ENCODE measurements around the gene NME2.
A peak's percentile ranks its signal among the peaks of the same experiment; 100 is the strongest.

The NME2 gene

GRCh38 chr17:51132964-51133319 is 33.3 kb upstream of the NME2 start:
- Histone ChIP-seq H3K4me1 (ENCODE audit: control insufficient read depth, insufficient read depth, low read length) (no peaks in the 10 kb centered on the region), H3K9ac (ENCODE audit: low read depth, low read length) (no peak overlapping the region), H3K27me3 (ENCODE audit: control insufficient read depth, insufficient read depth, low read length) (no peaks in the 10 kb centered on the region), H3K9me3 (replicated peaks; ENCODE audit: low read length) (no peaks in the 10 kb centered on the region), H3K4me2 (ENCODE audit: low read length) (no peak overlapping the region), H3K36me3 (ENCODE audit: insufficient read depth, low read length) (no peaks in the 10 kb centered on the region), H3K4me3 (ENCODE audit: low read length) (no peak overlapping the region)

- no peaks in the 10 kb centered on the region for H3K4me1 ChIP-seq (ENCODE audit: control insufficient read depth, insufficient read depth, low read length)
- H3K9ac ChIP-seq (ENCODE audit: low read depth, low read length), result no peak overlapping the region
- H3K27me3 ChIP-seq (ENCODE audit: control insufficient read depth, insufficient read depth, low read length), result no peaks in the 10 kb centered on the region
- H3K4me2 ChIP-seq (ENCODE audit: low read length), result no peak overlapping the region
- no peaks in the 10 kb centered on the region for H3K36me3 ChIP-seq (ENCODE audit: insufficient read depth, low read length)
- H3K4me3 ChIP-seq (ENCODE audit: low read length), result no peak overlapping the region
- no peaks in the 10 kb centered on the region for H3K9me3 ChIP-seq (replicated peaks; ENCODE audit: low read length)
Measured at GRCh38 chr17:51133365-51133764, 32.8 kb upstream of the NME2 start.

GRCh38 chr17:51135956-51136355 is 30.3 kb upstream of the NME2 start:
- H3K4me1 ChIP-seq (ENCODE audit: control insufficient read depth, insufficient read depth, low read length), result no peaks in the 10 kb centered on the region
- no peaks in the 10 kb centered on the region for H3K27me3 ChIP-seq (ENCODE audit: control insufficient read depth, insufficient read depth, low read length)
- no peak overlapping the region for H3K4me2 ChIP-seq (ENCODE audit: low read length)
- no peaks in the 10 kb centered on the region for H3K9me3 ChIP-seq (replicated peaks; ENCODE audit: low read length)
- no peaks in the 10 kb centered on the region for H3K36me3 ChIP-seq (ENCODE audit: insufficient read depth, low read length)
- no peak overlapping the region for H3K9ac ChIP-seq (ENCODE audit: low read depth, low read length)
- no peak overlapping the region for H3K4me3 ChIP-seq (ENCODE audit: low read length)

GRCh38 chr17:51142597-51142996 is 23.6 kb upstream of the NME2 start:
- Histone ChIP-seq H3K36me3 (ENCODE audit: insufficient read depth, low read length) (no peaks in the 10 kb centered on the region), H3K4me2 (ENCODE audit: low read length) (no peak overlapping the region), H3K4me3 (ENCODE audit: low read length) (no peak overlapping the region), H3K4me1 (ENCODE audit: control insufficient read depth, insufficient read depth, low read length) (peaks cover 8% of the 10 kb centered on the region), H3K9me3 (replicated peaks; ENCODE audit: low read length) (no peaks in the 10 kb centered on the region), H3K27me3 (ENCODE audit: control insufficient read depth, insufficient read depth, low read length) (no peaks in the 10 kb centered on the region), H3K9ac (ENCODE audit: low read depth, low read length) (no peak overlapping the region)

GRCh38 chr17:51144266-51145022 is 21.8 kb upstream of the NME2 start:
- no peaks in the 10 kb centered on the region for H3K36me3 ChIP-seq (ENCODE audit: insufficient read depth, low read length)
- no peaks in the 10 kb centered on the region for H3K9me3 ChIP-seq (replicated peaks; ENCODE audit: low read length)
- no peak overlapping the region for H3K4me3 ChIP-seq (ENCODE audit: low read length)
- H3K4me2 ChIP-seq (ENCODE audit: low read length), result no peak overlapping the region
- peaks cover 8% of the 10 kb centered on the region for H3K4me1 ChIP-seq (ENCODE audit: control insufficient read depth, insufficient read depth, low read length)
- no peak overlapping the region for H3K9ac ChIP-seq (ENCODE audit: low read depth, low read length)
- H3K27me3 ChIP-seq (ENCODE audit: control insufficient read depth, insufficient read depth, low read length), result no peaks in the 10 kb centered on the region

GRCh38 chr17:51147650-51148049 is 18.6 kb upstream of the NME2 start:
- H3K9ac ChIP-seq (ENCODE audit: low read depth, low read length), result no peak overlapping the region
- no peak overlapping the region for H3K4me3 ChIP-seq (ENCODE audit: low read length)
- H3K27me3 ChIP-seq (ENCODE audit: control insufficient read depth, insufficient read depth, low read length), result no peaks in the 10 kb centered on the region
- no peaks in the 10 kb centered on the region for H3K9me3 ChIP-seq (replicated peaks; ENCODE audit: low read length)
- no peaks in the 10 kb centered on the region for H3K36me3 ChIP-seq (ENCODE audit: insufficient read depth, low read length)
- peaks cover 12% of the 10 kb centered on the region for H3K4me1 ChIP-seq (ENCODE audit: control insufficient read depth, insufficient read depth, low read length)
- no peak overlapping the region for H3K4me2 ChIP-seq (ENCODE audit: low read length)

- no peak overlapping the region for H3K4me2 ChIP-seq (ENCODE audit: low read length)
- H3K36me3 ChIP-seq (ENCODE audit: insufficient read depth, low read length), result no peaks in the 10 kb centered on the region
- peaks cover 16% of the 10 kb centered on the region for H3K4me1 ChIP-seq (ENCODE audit: control insufficient read depth, insufficient read depth, low read length)
- H3K9ac ChIP-seq (ENCODE audit: low read depth, low read length), result no peak overlapping the region
- H3K9me3 ChIP-seq (replicated peaks; ENCODE audit: low read length), result no peaks in the 10 kb centered on the region
- no peak overlapping the region for H3K4me3 ChIP-seq (ENCODE audit: low read length)
- H3K27me3 ChIP-seq (ENCODE audit: control insufficient read depth, insufficient read depth, low read length), result no peaks in the 10 kb centered on the region
Measured at GRCh38 chr17:51149163-51149562, 17.0 kb upstream of the NME2 start.

GRCh38 chr17:51150932-51151331 is 15.3 kb upstream of the NME2 start:
- no peak overlapping the region for H3K4me3 ChIP-seq (ENCODE audit: low read length)
- H3K9ac ChIP-seq (ENCODE audit: low read depth, low read length), result no peak overlapping the region
- peaks cover 25% of the 10 kb centered on the region for H3K4me1 ChIP-seq (ENCODE audit: control insufficient read depth, insufficient read depth, low read length)
- no peak overlapping the region for H3K4me2 ChIP-seq (ENCODE audit: low read length)
- peaks cover 6% of the 10 kb centered on the region for H3K36me3 ChIP-seq (ENCODE audit: insufficient read depth, low read length)
- H3K9me3 ChIP-seq (replicated peaks; ENCODE audit: low read length), result no peaks in the 10 kb centered on the region
- no peaks in the 10 kb centered on the region for H3K27me3 ChIP-seq (ENCODE audit: control insufficient read depth, insufficient read depth, low read length)

GRCh38 chr17:51152766-51153209 is 13.4 kb upstream of the NME2 start:
- Histone ChIP-seq H3K9ac (ENCODE audit: low read depth, low read length) (peak overlapping the region; percentile 67), H3K9me3 (replicated peaks; ENCODE audit: low read length) (no peaks in the 10 kb centered on the region), H3K27me3 (ENCODE audit: control insufficient read depth, insufficient read depth, low read length) (no peaks in the 10 kb centered on the region), H3K4me3 (ENCODE audit: low read length) (peak overlapping the region; percentile 62), H3K36me3 (ENCODE audit: insufficient read depth, low read length) (peaks cover 17% of the 10 kb centered on the region), H3K4me1 (ENCODE audit: control insufficient read depth, insufficient read depth, low read length) (peaks cover 17% of the 10 kb centered on the region), H3K4me2 (ENCODE audit: low read length) (peak overlapping the region; percentile 79)

- H3K4me2 ChIP-seq (ENCODE audit: low read length), result peak within 1 kb of the TSS; percentile 83
- H3K4me3 ChIP-seq (ENCODE audit: low read length), result peak within 1 kb of the TSS; percentile 86
- H3K36me3 ChIP-seq (ENCODE audit: insufficient read depth, low read length), result peaks cover 18% of the 10 kb centered on the region
- H3K27me3 ChIP-seq (ENCODE audit: control insufficient read depth, insufficient read depth, low read length), result no peaks in the 10 kb centered on the region
- H3K4me1 ChIP-seq (ENCODE audit: control insufficient read depth, insufficient read depth, low read length), result peaks cover 17% of the 10 kb centered on the region
- no peaks in the 10 kb centered on the region for H3K9me3 ChIP-seq (replicated peaks; ENCODE audit: low read length)
- peak within 1 kb of the TSS; percentile 84 for H3K9ac ChIP-seq (ENCODE audit: low read depth, low read length)
Measured at GRCh38 chr17:51153210-51154072, 12.8 kb upstream of the NME2 start, which contains the start of gene NME1. Gene NME1 (plus strand): TSS chr17:51153559. CDS start chr17:51155655, 2,096 bp downstream.

GRCh38 chr17:51154176-51154575 is 12.0 kb upstream of the NME2 start:
- peaks cover 17% of the 10 kb centered on the region for H3K4me1 ChIP-seq (ENCODE audit: control insufficient read depth, insufficient read depth, low read length)
- H3K9me3 ChIP-seq (replicated peaks; ENCODE audit: low read length), result no peaks in the 10 kb centered on the region
- H3K4me2 ChIP-seq (ENCODE audit: low read length), result peak overlapping the region; percentile 83
- no peaks in the 10 kb centered on the region for H3K27me3 ChIP-seq (ENCODE audit: control insufficient read depth, insufficient read depth, low read length)
- peak overlapping the region; percentile 86 for H3K4me3 ChIP-seq (ENCODE audit: low read length)
- H3K9ac ChIP-seq (ENCODE audit: low read depth, low read length), result peak overlapping the region; percentile 84
- H3K36me3 ChIP-seq (ENCODE audit: insufficient read depth, low read length), result peaks cover 24% of the 10 kb centered on the region

Measured in skeletal muscle satellite cell (primary cell).